Measurements from ENCODE around the gene RGL1.

- TF ChIP-seq CTCF (IDR thresholded peaks at IDR 0.05; ENCODE audit: low read depth, low read length, poor library complexity, severe bottlenecking) (no peak), EZH2phosphoT487 (IDR thresholded peaks at IDR 0.05; ENCODE audit: borderline replicate concordance, low read length) (no peak)
Measured at GRCh38 chr1:183903101-183903500, 98.2 kb downstream of the RGL1 start.

Measured in DOHH2 (cell line).